GM12874 (cell line): Measurements from ENCODE around the gene INTS1.

Experiments
- TF ChIP-seq, protein P1 (sequence below): IDR thresholded peaks from 2 replicates; pipeline ENCODE4 v1.5.1; 2011; ENCODE audit warnings: low read depth, mild to moderate bottlenecking, control low read depth, low read length, moderate library complexity; ENCODE audit not compliant: insufficient read depth

The INTS1 gene

DNA sequence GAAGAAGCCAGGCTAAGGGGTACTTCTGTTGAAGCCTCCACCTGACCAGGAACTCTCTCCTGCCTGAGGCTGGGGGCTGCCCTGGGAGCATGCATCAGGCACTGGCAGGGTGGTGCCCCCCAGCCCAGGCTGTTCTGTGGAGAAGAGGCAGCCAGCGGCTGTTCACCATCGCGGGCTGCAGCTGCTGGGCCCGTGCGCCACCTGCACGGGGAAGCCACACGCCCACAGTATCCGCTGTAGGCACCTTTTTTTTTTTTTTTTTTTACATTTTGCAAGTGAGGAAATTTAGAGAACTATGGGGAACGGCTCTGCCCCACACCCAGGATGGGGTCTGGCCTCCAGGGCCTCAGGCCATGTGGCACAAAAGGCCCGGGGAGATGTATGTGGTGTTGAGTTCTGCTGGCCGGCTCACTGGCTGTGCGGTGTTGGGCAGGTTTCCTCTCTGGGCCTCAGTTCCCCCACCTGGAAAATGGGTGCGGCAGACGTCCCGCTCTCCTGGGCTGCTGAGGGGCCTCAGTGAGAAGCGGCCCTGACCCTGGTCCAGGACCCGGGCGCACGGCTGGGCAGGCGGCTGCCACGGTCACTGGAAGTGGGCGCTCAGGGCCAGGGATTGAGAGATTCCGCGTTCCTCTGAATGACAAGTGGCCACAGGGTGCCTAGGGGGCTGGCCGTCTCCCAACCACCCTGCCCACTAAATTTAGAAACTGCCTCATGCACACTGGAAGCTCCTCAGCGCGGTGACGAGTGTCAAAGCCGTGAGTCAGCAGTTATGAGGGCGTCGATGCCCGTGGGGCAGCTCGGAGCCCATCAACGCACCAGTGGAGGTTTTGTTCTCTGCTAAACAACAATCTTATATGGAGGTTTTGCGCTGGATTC, 8.8 kb upstream of the INTS1 start:
- TF ChIP-seq, protein P1, sequence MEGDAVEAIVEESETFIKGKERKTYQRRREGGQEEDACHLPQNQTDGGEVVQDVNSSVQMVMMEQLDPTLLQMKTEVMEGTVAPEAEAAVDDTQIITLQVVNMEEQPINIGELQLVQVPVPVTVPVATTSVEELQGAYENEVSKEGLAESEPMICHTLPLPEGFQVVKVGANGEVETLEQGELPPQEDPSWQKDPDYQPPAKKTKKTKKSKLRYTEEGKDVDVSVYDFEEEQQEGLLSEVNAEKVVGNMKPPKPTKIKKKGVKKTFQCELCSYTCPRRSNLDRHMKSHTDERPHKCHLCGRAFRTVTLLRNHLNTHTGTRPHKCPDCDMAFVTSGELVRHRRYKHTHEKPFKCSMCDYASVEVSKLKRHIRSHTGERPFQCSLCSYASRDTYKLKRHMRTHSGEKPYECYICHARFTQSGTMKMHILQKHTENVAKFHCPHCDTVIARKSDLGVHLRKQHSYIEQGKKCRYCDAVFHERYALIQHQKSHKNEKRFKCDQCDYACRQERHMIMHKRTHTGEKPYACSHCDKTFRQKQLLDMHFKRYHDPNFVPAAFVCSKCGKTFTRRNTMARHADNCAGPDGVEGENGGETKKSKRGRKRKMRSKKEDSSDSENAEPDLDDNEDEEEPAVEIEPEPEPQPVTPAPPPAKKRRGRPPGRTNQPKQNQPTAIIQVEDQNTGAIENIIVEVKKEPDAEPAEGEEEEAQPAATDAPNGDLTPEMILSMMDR = no peak

DNA sequence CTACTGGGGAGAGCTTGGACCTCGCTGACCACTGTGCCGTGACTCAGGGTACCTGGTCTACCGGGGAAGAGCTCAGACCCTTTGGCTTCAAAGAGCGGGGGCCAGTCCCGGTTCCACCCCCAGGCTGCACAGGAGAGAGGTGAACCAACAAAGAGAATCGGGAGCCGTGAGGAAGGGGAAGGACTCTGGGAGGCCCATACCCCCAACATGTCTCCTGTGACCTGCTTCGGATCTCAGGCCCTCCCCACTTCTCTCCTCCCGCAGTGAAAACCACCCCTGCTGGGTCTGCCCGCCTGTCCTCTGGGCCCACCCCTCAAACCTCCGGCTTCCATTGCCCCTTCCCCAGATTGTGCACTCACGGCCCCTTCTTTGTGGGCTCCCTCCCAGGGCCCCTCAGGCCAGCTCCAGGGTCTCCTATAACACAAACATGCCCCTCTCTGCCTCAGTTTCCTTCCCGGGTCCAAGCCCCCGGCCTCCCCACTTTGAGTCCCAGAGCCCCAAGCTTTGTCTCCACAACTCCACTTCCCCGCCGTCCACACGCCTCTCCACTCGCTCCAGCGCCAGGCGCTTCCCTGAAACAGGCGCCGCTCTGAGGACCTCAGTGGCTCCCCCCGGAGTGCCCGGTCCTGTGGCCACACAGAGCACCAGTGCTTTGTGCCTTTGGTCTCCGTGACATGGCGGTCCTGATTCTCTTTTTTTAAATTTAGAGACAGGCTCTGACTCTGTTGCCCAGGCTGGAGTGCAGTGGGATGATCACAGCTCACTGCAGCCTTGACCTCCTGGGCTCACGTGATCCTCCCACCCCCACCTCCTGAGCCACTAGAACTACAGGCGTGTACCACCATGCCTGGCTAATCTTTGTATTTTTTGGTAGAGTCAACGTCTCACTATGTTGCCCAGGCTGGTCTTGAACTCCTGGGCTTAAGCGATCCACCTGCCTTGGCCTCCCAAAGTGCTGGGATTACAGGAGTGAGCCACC, 7.5 kb upstream of the INTS1 start:
- TF ChIP-seq, protein P1 = no peak

- TF ChIP-seq, protein P1 = no peak
These were observed 6.6 kb upstream of the INTS1 start for GRCh38 chr7:1510780-1511154.

DNA sequence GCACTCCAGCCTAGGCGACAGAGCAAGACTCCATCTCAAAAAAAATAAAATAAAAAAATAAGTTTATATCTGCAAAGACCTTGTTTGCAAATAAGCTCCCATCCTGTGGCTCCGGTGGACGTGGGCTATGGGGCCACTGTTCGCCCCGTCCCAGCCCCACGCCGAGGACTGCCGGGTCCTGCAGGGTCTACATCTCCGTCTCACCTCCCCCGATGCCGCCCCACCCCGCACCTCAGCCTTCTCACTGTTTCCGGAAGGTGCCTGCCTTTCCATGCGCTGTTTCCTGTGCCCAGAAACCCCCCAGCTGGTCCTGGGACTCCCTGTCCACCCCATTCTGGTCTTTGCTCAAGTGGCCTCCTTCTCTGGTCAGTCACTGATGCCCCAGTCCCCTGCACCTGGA, 5.0 kb upstream of the INTS1 start:
- TF ChIP-seq, protein P1 = no peak

DNA sequence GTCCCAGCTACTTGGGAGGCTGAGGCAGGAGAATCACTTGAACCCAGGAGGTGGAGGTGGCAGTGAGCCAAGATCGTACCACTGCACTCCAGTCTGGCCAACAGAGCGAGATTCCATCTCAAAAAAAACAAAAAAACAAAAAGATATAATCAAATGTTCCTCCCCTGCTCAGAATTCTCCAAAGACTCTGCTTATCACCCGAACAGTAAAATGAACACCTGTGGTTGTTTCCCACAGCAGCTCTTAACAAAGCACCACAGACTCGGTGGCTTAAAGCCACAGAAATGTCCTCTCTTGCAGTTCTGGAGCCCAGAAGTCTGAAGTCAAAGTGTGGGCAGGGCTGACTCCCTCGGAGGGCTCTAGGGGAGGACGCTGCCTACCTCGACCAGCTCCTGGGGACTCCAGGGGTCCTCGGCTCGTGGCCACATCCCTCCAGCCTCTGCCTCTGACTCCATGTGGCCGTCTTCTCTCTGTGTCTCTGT, 4.1 kb upstream of the INTS1 start:
- TF ChIP-seq, protein P1 = no peak

- TF ChIP-seq, protein P1 = no peak
These were observed 1.8 kb upstream of the INTS1 start for GRCh38 chr7:1505731-1506550.
